A549 (cell line): ENCODE measurements around the gene PYGO1.

Experiments
- EP300 ChIP-seq, 2 experiments: fragments of >200 bp; sonication (Bioruptor Twin); formaldehyde crosslinking; IDR thresholded peaks; 2 replicates in 1 of 2; 3 replicates in 1 of 2; pipeline ENCODE4 v1.6.1; 2016 to 2017
- HDAC2 ChIP-seq: fragments of 200-600 bp; sonication (generic); IDR thresholded peaks from 2 replicates; pipeline ENCODE4 v1.6.1; 2016
- JUN ChIP-seq, 2 experiments: fragments of >200 bp; sonication (Bioruptor Twin); formaldehyde crosslinking; IDR thresholded peaks; 2 replicates in 1 of 2; 3 replicates in 1 of 2; pipeline ENCODE4 v1.6.1; 2016 to 2017
- MAZ ChIP-seq: fragments of 150-350 bp; IDR thresholded peaks from 2 replicates; pipeline ENCODE4 v1.6.1; 2014; ENCODE audit warnings: antibody characterized with exemption, low read depth, low read length, borderline replicate concordance
- POLR2A ChIP-seq: IDR thresholded peaks from 2 replicates; pipeline ENCODE4 v1.6.1; 2012; ENCODE audit warnings: mild to moderate bottlenecking, low read length
- RCOR1 ChIP-seq: fragments of 150-350 bp; IDR thresholded peaks from 2 replicates; pipeline ENCODE4 v1.6.1; 2014; ENCODE audit warnings: antibody characterized with exemption, low read length, low read depth
- ZFP36 ChIP-seq: fragments of 450-650 bp; IDR thresholded peaks from 2 replicates; pipeline ENCODE4 v1.6.1; 2014; ENCODE audit warnings: borderline replicate concordance; ENCODE audit not compliant: partially characterized antibody
- ZNF302 ChIP-seq: fragments of 250-450 bp; sonication (Bioruptor Pico); IDR thresholded peaks from 2 replicates; pipeline ENCODE4 v1.9.0; 2021; ENCODE audit warnings: inconsistent platforms, mild to moderate bottlenecking, moderate library complexity
- TF ChIP-seq, protein P1 (sequence below): fragments of >200 bp; sonication (Bioruptor Twin); formaldehyde crosslinking; IDR thresholded peaks from 3 replicates; pipeline ENCODE4 v1.5.1; 2016
- TF ChIP-seq, protein P2 (sequence below): IDR thresholded peaks from 2 replicates; pipeline ENCODE4 v1.6.1; 2012; ENCODE audit warnings: low read depth, borderline replicate concordance

- TF ChIP-seq POLR2A (no peak), ZFP36 (no peak), ZNF302 (CRISPR knock-in tag) (no peak), RCOR1 (no peak), HDAC2 (no peak), MAZ (no peak), EP300 (IDR thresholded peaks at IDR 0.05) (no peak), JUN (IDR thresholded peaks at IDR 0.05) (no peak)
- TF ChIP-seq, protein P1, sequence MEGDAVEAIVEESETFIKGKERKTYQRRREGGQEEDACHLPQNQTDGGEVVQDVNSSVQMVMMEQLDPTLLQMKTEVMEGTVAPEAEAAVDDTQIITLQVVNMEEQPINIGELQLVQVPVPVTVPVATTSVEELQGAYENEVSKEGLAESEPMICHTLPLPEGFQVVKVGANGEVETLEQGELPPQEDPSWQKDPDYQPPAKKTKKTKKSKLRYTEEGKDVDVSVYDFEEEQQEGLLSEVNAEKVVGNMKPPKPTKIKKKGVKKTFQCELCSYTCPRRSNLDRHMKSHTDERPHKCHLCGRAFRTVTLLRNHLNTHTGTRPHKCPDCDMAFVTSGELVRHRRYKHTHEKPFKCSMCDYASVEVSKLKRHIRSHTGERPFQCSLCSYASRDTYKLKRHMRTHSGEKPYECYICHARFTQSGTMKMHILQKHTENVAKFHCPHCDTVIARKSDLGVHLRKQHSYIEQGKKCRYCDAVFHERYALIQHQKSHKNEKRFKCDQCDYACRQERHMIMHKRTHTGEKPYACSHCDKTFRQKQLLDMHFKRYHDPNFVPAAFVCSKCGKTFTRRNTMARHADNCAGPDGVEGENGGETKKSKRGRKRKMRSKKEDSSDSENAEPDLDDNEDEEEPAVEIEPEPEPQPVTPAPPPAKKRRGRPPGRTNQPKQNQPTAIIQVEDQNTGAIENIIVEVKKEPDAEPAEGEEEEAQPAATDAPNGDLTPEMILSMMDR, result no peak
- TF ChIP-seq, protein P2, sequence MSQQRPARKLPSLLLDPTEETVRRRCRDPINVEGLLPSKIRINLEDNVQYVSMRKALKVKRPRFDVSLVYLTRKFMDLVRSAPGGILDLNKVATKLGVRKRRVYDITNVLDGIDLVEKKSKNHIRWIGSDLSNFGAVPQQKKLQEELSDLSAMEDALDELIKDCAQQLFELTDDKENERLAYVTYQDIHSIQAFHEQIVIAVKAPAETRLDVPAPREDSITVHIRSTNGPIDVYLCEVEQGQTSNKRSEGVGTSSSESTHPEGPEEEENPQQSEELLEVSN, result no peak
Observed at GRCh38 chr15:55522742-55523450, 65.2 kb downstream of the PYGO1 start.
